Natural killer cell (primary cell): ENCODE measurements around the gene NKAIN4. TPM values are rescaled to one million over a fixed set of nuclear protein-coding genes. Genes with fewer than 3 reads are reported as not detected.

Experiments used
- ATAC-seq, 3 donors: fragments of 150-1000 bp in 2 of 3; fragments of 200-7000 bp in 1 of 3; cut with Tn5 transposase; 1 replicate in 1 of 3; 2 replicates in 2 of 3; pipeline ENCODE4 v1.10.0; 2021; ENCODE audit warnings: mild to moderate bottlenecking in 2 of 3, moderate library complexity in 2 of 3
- DNase-seq, 2 donors: peaks; one replicate each; pipeline versions ENCODE4 v3.0.0 to v3.0.0-alpha.2; 2013 to 2021; ENCODE audit warnings: mixed read lengths in 1 of 2
- H3K27ac ChIP-seq: one replicate; pipeline ENCODE4 v1.5.1; 2013; ENCODE audit warnings: mild to moderate bottlenecking, low read length
- H3K27me3 ChIP-seq: one replicate; pipeline ENCODE4 v1.6.1; 2013; ENCODE audit warnings: low read length; ENCODE audit not compliant: control insufficient read depth, insufficient read depth
- H3K36me3 ChIP-seq: one replicate; pipeline ENCODE4 v1.6.1; 2013; ENCODE audit warnings: low read length; ENCODE audit not compliant: control insufficient read depth, insufficient read depth
- H3K4me1 ChIP-seq: one replicate; pipeline ENCODE4 v1.6.1; 2013; ENCODE audit warnings: low read length; ENCODE audit not compliant: control insufficient read depth, insufficient read depth
- H3K4me3 ChIP-seq: one replicate; pipeline ENCODE4 v1.5.1; 2013; ENCODE audit warnings: low read length
- H3K9me3 ChIP-seq: one replicate; pipeline ENCODE4 v1.6.1; 2013; ENCODE audit warnings: low read length; ENCODE audit not compliant: control insufficient read depth, insufficient read depth
- H3K27ac Mint-ChIP-seq, 2 donors: one replicate each; pipeline ENCODE4 v1.8.0; 2022; ENCODE audit warnings: mild to moderate bottlenecking in 2 of 2, mixed read lengths in 2 of 2, moderate library complexity in 1 of 2
- H3K27me3 Mint-ChIP-seq, 2 donors: one replicate each; pipeline ENCODE4 v1.8.0; 2022; ENCODE audit warnings: low read depth in 2 of 2, mixed read lengths in 2 of 2
- H3K36me3 Mint-ChIP-seq: one replicate; pipeline ENCODE4 v1.8.0; 2022; ENCODE audit warnings: mixed read lengths
- H3K4me1 Mint-ChIP-seq, 2 donors: one replicate each; pipeline ENCODE4 v1.8.0; 2022; ENCODE audit warnings: mixed read lengths in 2 of 2
- H3K4me3 Mint-ChIP-seq: one replicate; pipeline ENCODE4 v1.8.0; 2022; ENCODE audit warnings: mild to moderate bottlenecking, moderate library complexity, mixed read lengths
- H3K9me3 Mint-ChIP-seq, 2 donors: one replicate each; pipeline ENCODE4 v1.8.0; 2022; ENCODE audit warnings: mixed read lengths in 2 of 2
- CTCF ChIP-seq: fragments of 200-600 bp; IDR thresholded peaks from one replicate; pipeline ENCODE4 v1.8.0; 2022; ENCODE audit warnings: antibody characterized with exemption
- WGBS: methylation state at CpG from one replicate; pipeline ENCODE4 v1.1.7; 2013; ENCODE audit warnings: missing lambda C conversion rate; ENCODE audit not compliant: insufficient coverage; 5-methylcytosine and 5-hydroxymethylcytosine counted together
- intact Hi-C: fragments of 100-400 bp; cut with micrococcal nuclease; formaldehyde crosslinking; loops from one replicate; pipeline ENCODE4 v1.14.2; 2022
- total RNA-seq, 4 donors: library from RNA; stranded (reverse); fragments of 120-200 nt in 1 of 4; gene quantifications; one replicate each; pipeline versions ENCODE4 v1.2.3 to v1.2.4, GENCODE V29; 2013 to 2022

Gene NKAIN4
- total RNA-seq, 3 donors from 2014 or later (not counting 1 experiment from before 2014, with no cell fraction given) = not detected

- H3K36me3 Mint-ChIP-seq = no peaks in the 10 kb centered on the region
- H3K36me3 ChIP-seq = no peaks in the 10 kb centered on the region
- no peaks in the 10 kb centered on the region for H3K27me3 ChIP-seq
- H3K27ac ChIP-seq = no peak overlapping the region
- DNase-seq (no peak), ATAC-seq (no peak)
- H3K4me3 Mint-ChIP-seq = no peak overlapping the region
- H3K9me3 Mint-ChIP-seq = peaks cover 4 to 6% of the 10 kb centered on the region in 2 donors
- H3K27ac Mint-ChIP-seq = no peak overlapping the region
- H3K4me3 ChIP-seq = no peak overlapping the region
- no peak for TF ChIP-seq CTCF
- no peaks in the 10 kb centered on the region for H3K9me3 ChIP-seq
- 86% methylated on average over 13 of the region's 16 CpGs for WGBS
- H3K27me3 Mint-ChIP-seq = peaks cover 8 to 9% of the 10 kb centered on the region in 2 donors
- intact Hi-C loops = no loop called here
- no peaks in the 10 kb centered on the region for H3K4me1 Mint-ChIP-seq
- peaks cover 5% of the 10 kb centered on the region for H3K4me1 ChIP-seq
Measured at GRCh38 chr20:63297796-63298572, 43.7 kb upstream of the NKAIN4 start.

- no peaks in the 10 kb centered on the region for H3K36me3 Mint-ChIP-seq
- H3K4me3 Mint-ChIP-seq = no peak overlapping the region
- intact Hi-C loops = no loop called here
- peaks cover 8 to 9% of the 10 kb centered on the region in 2 donors for H3K27me3 Mint-ChIP-seq
- Histone ChIP-seq H3K4me3 (no peak overlapping the region), H3K4me1 (peaks cover 5% of the 10 kb centered on the region), H3K36me3 (no peaks in the 10 kb centered on the region), H3K27me3 (no peaks in the 10 kb centered on the region), H3K9me3 (no peaks in the 10 kb centered on the region), H3K27ac (no peak overlapping the region)
- H3K9me3 Mint-ChIP-seq = peaks cover 4 to 6% of the 10 kb centered on the region in 2 donors
- ATAC-seq (no peak), DNase-seq (no peak)
- TF ChIP-seq CTCF = no peak
- H3K4me1 Mint-ChIP-seq = no peaks in the 10 kb centered on the region
- 79% methylated on average over 11 of the region's 11 CpGs for WGBS
- H3K27ac Mint-ChIP-seq = no peak overlapping the region
Measured at GRCh38 chr20:63297371-63297781, 43.1 kb upstream of the NKAIN4 start.

GRCh38 chr20:63296531-63297299, 42.5 kb upstream of the NKAIN4 start:
- no peak for TF ChIP-seq CTCF
- H3K9me3 Mint-ChIP-seq = peaks cover 4% of the 10 kb centered on the region in 2 donors
- no peaks in the 10 kb centered on the region for H3K9me3 ChIP-seq
- peaks cover 8 to 9% of the 10 kb centered on the region in 2 donors for H3K27me3 Mint-ChIP-seq
- no peaks in the 10 kb centered on the region for H3K27me3 ChIP-seq
- peaks cover 5% of the 10 kb centered on the region for H3K4me1 ChIP-seq
- H3K4me3 ChIP-seq = no peak overlapping the region
- no peaks in the 10 kb centered on the region for H3K36me3 ChIP-seq
- no peak for ATAC-seq
- H3K27ac Mint-ChIP-seq = no peak overlapping the region
- DNase-seq = no peak
- 57% methylated on average over 18 of the region's 18 CpGs for WGBS
- intact Hi-C loops = no loop called here
- no peaks in the 10 kb centered on the region for H3K4me1 Mint-ChIP-seq
- H3K4me3 Mint-ChIP-seq = no peak overlapping the region
- no peaks in the 10 kb centered on the region for H3K36me3 Mint-ChIP-seq
- no peak overlapping the region for H3K27ac ChIP-seq
